ENCODE measurements around the gene IMPACT. TPM values are rescaled to one million over a fixed set of nuclear protein-coding genes. Genes with fewer than 3 reads are reported as not detected.

IMPACT gene
- total RNA-seq, 2 donors from 2014 or later, result 19.0 to 27.6 TPM

DNA sequence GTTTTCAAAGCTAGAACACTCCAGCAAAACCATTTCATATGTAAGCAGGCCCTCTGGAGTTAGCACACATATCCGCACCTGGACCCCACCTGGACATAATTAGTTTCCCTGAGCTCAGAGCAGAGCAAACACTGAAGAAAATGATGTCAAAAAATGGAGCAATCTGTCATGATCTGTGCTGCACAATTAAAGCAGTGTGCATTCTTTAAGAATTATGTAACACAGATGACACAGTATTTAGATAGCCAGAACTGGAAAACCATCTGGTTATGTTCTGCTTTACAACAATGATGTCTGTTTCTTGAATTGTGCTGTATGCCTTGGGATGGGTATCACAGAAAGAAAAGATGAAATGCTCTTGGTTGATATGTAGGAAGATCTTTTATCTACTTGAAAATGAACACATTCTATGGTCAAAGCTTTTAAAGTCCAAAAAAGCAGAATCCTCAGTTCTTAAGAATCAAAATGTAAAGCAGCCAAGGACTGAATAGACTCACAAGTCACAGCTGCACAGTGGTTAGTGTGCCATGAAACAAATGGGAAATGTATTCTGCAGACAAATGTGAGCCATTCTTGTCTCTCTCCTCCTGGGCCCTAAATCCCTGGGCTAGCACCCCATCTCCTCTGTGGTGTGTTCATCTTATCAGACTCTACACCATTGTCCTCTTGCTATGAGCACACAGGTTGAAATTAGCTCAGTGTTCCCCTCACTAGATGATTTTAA lies 70.7 kb downstream of the IMPACT start:
- no peak for ATAC-seq (replicated peaks in 1 of 2)
- no peaks in the 10 kb centered on the region for H3K4me1 Mint-ChIP-seq (ENCODE audit: low read depth)
- H3K4me3 Mint-ChIP-seq, result no peak overlapping the region
- no peaks in the 10 kb centered on the region for H3K9me3 Mint-ChIP-seq
- peaks cover 43% of the 10 kb centered on the region for H3K27me3 Mint-ChIP-seq (ENCODE audit: low read depth)
- no peak for DNase-seq
- H3K27ac Mint-ChIP-seq, result no peak overlapping the region
- no peaks in the 10 kb centered on the region for H3K36me3 Mint-ChIP-seq (ENCODE audit: insufficient read depth in 2 of 2)

DNA sequence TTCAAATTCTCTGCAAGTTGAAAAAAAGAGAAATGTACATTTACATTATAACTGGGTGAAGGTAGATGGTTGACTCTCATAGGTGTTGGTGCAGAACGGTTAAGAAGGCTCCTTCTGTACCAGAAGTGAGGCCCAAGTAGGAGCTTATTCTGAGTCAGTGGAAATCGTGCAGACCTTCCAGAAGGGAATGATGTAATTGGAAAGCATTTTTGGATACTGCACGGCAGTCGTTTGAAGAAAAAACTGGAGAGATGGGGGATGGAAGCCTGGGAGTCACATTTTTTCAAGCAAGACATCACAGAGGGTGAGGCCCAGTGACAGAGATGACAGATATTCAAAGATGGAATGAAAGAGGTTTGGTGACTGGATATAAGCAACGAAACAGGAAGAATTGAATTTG lies 73.3 kb downstream of the IMPACT start:
- ATAC-seq (replicated peaks in 1 of 2) (no peak), DNase-seq (no peak)
- H3K9me3 Mint-ChIP-seq, result no peaks in the 10 kb centered on the region
- no peaks in the 10 kb centered on the region for H3K36me3 Mint-ChIP-seq (ENCODE audit: insufficient read depth in 2 of 2)
- no peak overlapping the region for H3K4me3 Mint-ChIP-seq
- no peaks in the 10 kb centered on the region for H3K4me1 Mint-ChIP-seq (ENCODE audit: low read depth)
- H3K27me3 Mint-ChIP-seq (ENCODE audit: low read depth), result peaks cover 33% of the 10 kb centered on the region
- H3K27ac Mint-ChIP-seq, result no peak overlapping the region

DNA sequence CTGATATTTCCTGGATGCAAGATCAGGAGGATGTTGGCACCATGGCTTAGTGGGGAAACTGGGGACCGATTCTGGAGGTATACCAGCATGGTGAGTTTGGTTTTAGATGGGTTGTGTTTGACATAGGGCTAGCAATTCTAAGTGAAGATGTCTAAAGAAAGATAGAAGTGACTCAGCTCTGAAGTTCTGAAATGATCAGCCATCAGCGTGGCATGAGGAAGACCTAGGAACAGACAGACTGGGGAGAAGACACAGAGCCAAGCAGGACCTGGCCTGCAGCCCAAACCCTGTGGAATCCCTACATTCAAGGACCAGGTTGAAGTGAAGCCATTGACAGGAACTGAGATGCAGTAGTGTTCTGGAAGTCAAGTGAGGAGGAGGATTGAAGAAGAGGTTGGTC lies 73.7 kb downstream of the IMPACT start:
- no peak overlapping the region for H3K4me3 Mint-ChIP-seq
- no peaks in the 10 kb centered on the region for H3K4me1 Mint-ChIP-seq (ENCODE audit: low read depth)
- H3K36me3 Mint-ChIP-seq (ENCODE audit: insufficient read depth in 2 of 2), result no peaks in the 10 kb centered on the region

DNA sequence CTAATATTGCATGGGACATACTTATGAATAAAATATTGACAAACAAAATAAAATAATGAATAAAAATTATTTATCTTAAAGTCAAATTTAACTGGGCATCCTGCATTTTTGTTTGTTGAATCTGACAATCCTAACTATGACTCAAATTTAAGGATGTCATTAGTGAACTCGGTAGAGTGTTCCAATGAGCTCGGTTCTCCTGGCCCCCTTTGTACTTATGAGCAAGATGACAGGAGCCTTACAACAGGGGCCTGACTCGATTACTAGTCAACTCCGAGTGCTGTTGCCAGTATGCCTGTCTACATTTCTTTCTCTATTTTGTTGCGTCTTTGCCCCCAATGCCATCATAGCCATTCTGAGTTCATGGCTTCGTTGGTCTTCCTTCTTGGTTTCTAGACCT lies 74.3 kb downstream of the IMPACT start:
- DNase-seq (no peak), ATAC-seq (replicated peaks in 1 of 2) (no peak)
- Mint-ChIP-seq H3K4me3 (no peak overlapping the region), H3K9me3 (no peaks in the 10 kb centered on the region), H3K27me3 (ENCODE audit: low read depth) (peaks cover 27% of the 10 kb centered on the region), H3K36me3 (ENCODE audit: insufficient read depth in 2 of 2) (no peaks in the 10 kb centered on the region), H3K27ac (no peak overlapping the region), H3K4me1 (ENCODE audit: low read depth) (no peaks in the 10 kb centered on the region)

More for the DNA sequence above, 73.7 kb downstream of the IMPACT start:
- peaks cover 29% of the 10 kb centered on the region for H3K27me3 Mint-ChIP-seq (ENCODE audit: low read depth)
- no peak overlapping the region for H3K27ac Mint-ChIP-seq
- no peak for DNase-seq
- no peaks in the 10 kb centered on the region for H3K9me3 Mint-ChIP-seq
- no peak for ATAC-seq (replicated peaks in 1 of 2)

DNA sequence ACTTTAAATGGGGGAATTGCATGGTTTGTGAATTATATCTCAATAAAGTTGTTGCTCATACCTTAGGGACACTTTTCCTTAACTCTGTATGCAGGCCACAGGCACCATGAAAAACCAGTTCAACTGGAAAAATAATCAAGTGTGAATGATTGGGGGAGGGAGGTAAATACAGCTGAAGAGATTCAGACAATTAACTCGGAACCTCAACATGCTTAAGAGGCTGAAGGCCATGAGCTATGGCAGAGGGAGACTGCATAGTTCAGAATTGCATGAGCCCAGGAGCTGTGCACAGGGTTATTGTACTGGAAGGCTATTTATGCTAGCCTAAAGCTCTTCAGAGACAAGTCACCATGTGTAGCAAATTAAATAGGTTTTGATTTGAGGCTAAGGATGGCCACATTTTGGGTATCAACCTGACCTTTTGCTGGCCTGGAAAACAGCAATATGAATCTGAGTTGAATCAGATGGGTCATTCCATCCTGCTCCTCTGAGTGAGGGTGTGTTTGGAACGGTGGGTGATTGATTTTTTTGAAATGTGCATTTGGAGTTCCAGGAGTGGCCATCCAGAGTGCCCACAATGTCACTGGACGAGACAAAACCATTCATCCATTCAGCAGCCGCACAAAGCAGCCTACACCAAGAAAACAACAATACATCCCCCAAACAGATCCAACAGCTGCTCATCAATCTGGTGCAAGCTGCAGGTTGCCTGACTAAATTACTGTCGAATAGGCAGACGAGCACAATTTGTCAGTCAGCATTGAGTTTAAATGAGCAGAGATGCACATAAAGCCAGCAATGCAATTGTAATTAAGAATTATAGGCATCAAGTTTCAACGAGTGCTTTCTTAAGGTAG lies 76.4 kb downstream of the IMPACT start:
- peaks cover 12% of the 10 kb centered on the region for H3K27me3 Mint-ChIP-seq (ENCODE audit: low read depth)
- H3K9me3 Mint-ChIP-seq, result no peaks in the 10 kb centered on the region
- DNase-seq, result no peak
- H3K4me3 Mint-ChIP-seq, result no peak overlapping the region
- H3K4me1 Mint-ChIP-seq (ENCODE audit: low read depth), result no peaks in the 10 kb centered on the region
- no peaks in the 10 kb centered on the region for H3K36me3 Mint-ChIP-seq (ENCODE audit: insufficient read depth in 2 of 2)
- ATAC-seq (replicated peaks in 1 of 2), result no peak
- no peak overlapping the region for H3K27ac Mint-ChIP-seq

Other genes with a start within 250 kb of the IMPACT start
- gene OSBPL1A, start 28.8 kb upstream of the IMPACT start, total RNA-seq, result 1 to 10 TPM; 1.5 to 2.4 TPM
- under 1 TPM; 0.10 to 0.16 TPM for gene HRH4, start 34.0 kb downstream of the IMPACT start, total RNA-seq

Measured in activated T-cell treated with anti-CD3 and anti-CD28 coated beads, Interleukin-2, amount 50 U/mL, for 72 hours (primary cell).